ENCODE measurements around the gene GGA2. TPM values are rescaled to one million over a fixed set of nuclear protein-coding genes. Genes with fewer than 3 reads are reported as not detected.

GGA2 gene
- total RNA-seq, 2 experiments from 2014 or later, result 91.0 to 96.9 TPM

GRCh38 chr16:23508589-23509440, 1.5 kb downstream of the GGA2 start:
- Mint-ChIP-seq H3K9me3 (no peaks in the 10 kb centered on the region), H3K4me3 (peak overlapping the region; percentile 92), H3K27me3 (no peaks in the 10 kb centered on the region), H3K27ac (peak overlapping the region; percentile 86), H3K36me3 (ENCODE audit: low read depth) (peaks cover 25% of the 10 kb centered on the region), H3K4me1 (ENCODE audit: low read depth) (peaks cover 46% of the 10 kb centered on the region)
- ChIA-PET POLR2A (interaction anchor here (0.9 to 2.8 kb wide), 6 partner anchors 9 to 49 kb away, joined by 3 to 11 read pairs (median 5); partner anchors contain the start of genes EARS2 and UBFD1), CTCF (interaction anchor here (1.0 to 1.2 kb wide), 3 partner anchors 18 to 88 kb away, joined by 3 read pairs; partner anchors contain the start of gene NDUFAB1)
- intact Hi-C loops (cut with micrococcal nuclease), result no loop called here
- no peak for TF ChIP-seq CTCF (IDR thresholded peaks at IDR 0.05)
- DNase-seq (no peak), ATAC-seq (no peak)

- intact Hi-C loops (cut with micrococcal nuclease), result no loop called here
- Mint-ChIP-seq H3K4me1 (ENCODE audit: low read depth) (peaks cover 59% of the 10 kb centered on the region), H3K9me3 (no peaks in the 10 kb centered on the region), H3K4me3 (no peak overlapping the region), H3K36me3 (ENCODE audit: low read depth) (peaks cover 32% of the 10 kb centered on the region), H3K27me3 (no peaks in the 10 kb centered on the region), H3K27ac (no peak overlapping the region)
- ATAC-seq, result no peak
- TF ChIP-seq CTCF (IDR thresholded peaks at IDR 0.05), result no peak
- no peak for DNase-seq
- POLR2A ChIA-PET, result interaction anchor here (1.4 to 2.4 kb wide), 2 partner anchors 8 to 48 kb away, joined by 3 to 7 read pairs; no protein-coding TSS in a partner anchor
- CTCF ChIA-PET, result interaction anchor here (1.5 kb wide), 1 partner anchor 71 kb away, joined by 8 read pairs; no protein-coding TSS in a partner anchor
These were observed 3.7 kb downstream of the GGA2 start for GRCh38 chr16:23506606-23506994.

- H3K9me3 Mint-ChIP-seq, result no peaks in the 10 kb centered on the region
- ChIA-PET POLR2A (interaction anchor here (1.7 to 2.4 kb wide), 2 partner anchors 8 to 10 kb away, joined by 6 to 7 read pairs; no protein-coding TSS in a partner anchor), CTCF (interaction anchor here (1.2 to 1.5 kb wide), 2 partner anchors 52 to 71 kb away, joined by 4 to 8 read pairs; partner anchors contain the start of genes EARS2 and UBFD1)
- H3K36me3 Mint-ChIP-seq (ENCODE audit: low read depth), result peaks cover 32% of the 10 kb centered on the region
- H3K4me3 Mint-ChIP-seq, result no peak overlapping the region
- no peak overlapping the region for H3K27ac Mint-ChIP-seq
- DNase-seq, result no peak
- no peaks in the 10 kb centered on the region for H3K27me3 Mint-ChIP-seq
- TF ChIP-seq CTCF (IDR thresholded peaks at IDR 0.05), result no peak
- H3K4me1 Mint-ChIP-seq (ENCODE audit: low read depth), result peaks cover 59% of the 10 kb centered on the region
- intact Hi-C loops (cut with micrococcal nuclease), result no loop called here
- no peak for ATAC-seq
These were observed 4.4 kb downstream of the GGA2 start for GRCh38 chr16:23505671-23506605.

- ChIA-PET CTCF (interaction anchor here (1.2 to 1.5 kb wide), 3 partner anchors 53 to 70 kb away, joined by 4 to 8 read pairs (median 4); partner anchors contain the start of genes EARS2 and UBFD1), POLR2A (interaction anchor here (0.6 to 2.4 kb wide), 6 partner anchors 8 to 53 kb away, joined by 3 to 7 read pairs (median 3); partner anchors contain the start of genes EARS2 and UBFD1)
- no peak for TF ChIP-seq CTCF (IDR thresholded peaks at IDR 0.05)
- H3K9me3 Mint-ChIP-seq, result no peaks in the 10 kb centered on the region
- peaks cover 57% of the 10 kb centered on the region for H3K4me1 Mint-ChIP-seq (ENCODE audit: low read depth)
- no peak overlapping the region for H3K4me3 Mint-ChIP-seq
- peaks cover 32% of the 10 kb centered on the region for H3K36me3 Mint-ChIP-seq (ENCODE audit: low read depth)
- DNase-seq (no peak), ATAC-seq (peak; percentile 3)
- no peaks in the 10 kb centered on the region for H3K27me3 Mint-ChIP-seq
- intact Hi-C loops (cut with micrococcal nuclease), result no loop called here
- H3K27ac Mint-ChIP-seq, result peak overlapping the region; percentile 79
These were observed 5.1 kb downstream of the GGA2 start for GRCh38 chr16:23505180-23505665.

Data from activated CD8-positive, alpha-beta T cell treated with anti-CD3 and anti-CD28 coated beads for 36 hours (primary cell).